Neural cell (in vitro differentiated cells): ENCODE measurements around the gene MATN3. TPM values are rescaled to one million over a fixed set of nuclear protein-coding genes. Genes with fewer than 3 reads are reported as not detected.

Source experiments
- H2AFZ ChIP-seq: fragments of 200-600, 300-800 bp; sonication (generic), shearing (Covaris generic); 2 replicates; pipeline ENCODE4 v1.6.0; 2014; ENCODE audit warnings: low read depth, mild to moderate bottlenecking, antibody characterized with exemption, low read length, moderate library complexity
- H3F3A ChIP-seq: fragments of 200-600 bp; shearing (Covaris generic); 2 replicates; pipeline ENCODE4 v1.6.1; 2016; ENCODE audit warnings: mild to moderate bottlenecking, moderate library complexity, mixed read lengths, antibody characterized with exemption, low read length; ENCODE audit not compliant: insufficient read depth, poor library complexity, severe bottlenecking
- H3K27ac ChIP-seq: fragments of 200-600, 300-800 bp; sonication (generic), shearing (Covaris generic); 2 replicates; pipeline ENCODE4 v1.5.1; 2014; ENCODE audit warnings: mild to moderate bottlenecking, low read length, moderate library complexity
- H3K27me3 ChIP-seq: fragments of 300-800, 200-600 bp; sonication (generic), shearing (Covaris generic); 2 replicates; pipeline ENCODE4 v1.6.0; 2014; ENCODE audit warnings: mild to moderate bottlenecking, low read depth, low read length, moderate library complexity; ENCODE audit not compliant: insufficient read depth
- H3K36me3 ChIP-seq: fragments of 300-800, 200-600 bp; sonication (generic), shearing (Covaris generic); 2 replicates; pipeline ENCODE4 v1.5.1; 2014; ENCODE audit warnings: mild to moderate bottlenecking, antibody characterized with exemption, low read length, moderate library complexity; ENCODE audit not compliant: insufficient read depth
- H3K4me2 ChIP-seq: fragments of 300-800, 200-600 bp; sonication (generic), shearing (Covaris generic); 2 replicates; pipeline ENCODE4 v1.6.0; 2014; ENCODE audit warnings: mild to moderate bottlenecking, low read length
- H3K4me3 ChIP-seq: fragments of 300-800, 200-600 bp; sonication (generic), shearing (Covaris generic); 2 replicates; pipeline ENCODE4 v1.5.1; 2014; ENCODE audit warnings: mild to moderate bottlenecking, low read length, moderate library complexity
- H3K79me2 ChIP-seq: fragments of 200-600 bp; shearing (Covaris generic); replicated peaks from 2 replicates; pipeline ENCODE4 v1.6.0; 2014; ENCODE audit warnings: mild to moderate bottlenecking, low read length, moderate library complexity; ENCODE audit not compliant: insufficient read depth
- H3K9ac ChIP-seq: fragments of 300-800, 200-600 bp; sonication (generic), shearing (Covaris generic); 2 replicates; pipeline ENCODE4 v1.6.1; 2016; ENCODE audit warnings: mild to moderate bottlenecking, low read length, mixed read lengths
- H3K9me2 ChIP-seq: fragments of 200-600 bp; shearing (Covaris generic); 2 replicates; pipeline ENCODE4 v1.6.1; 2016; ENCODE audit warnings: mild to moderate bottlenecking, low read length, mixed read lengths; ENCODE audit not compliant: insufficient read depth
- H3K9me3 ChIP-seq: fragments of 200-600, 300-800 bp; sonication (generic), shearing (Covaris generic); 2 replicates; pipeline ENCODE4 v1.6.1; 2016; ENCODE audit warnings: mild to moderate bottlenecking, mixed run types, low read length, moderate library complexity, mixed read lengths
- H4K20me1 ChIP-seq: fragments of 200-600 bp; shearing (Covaris generic); 2 replicates; pipeline ENCODE4 v1.6.1; 2016; ENCODE audit warnings: mild to moderate bottlenecking, mixed run types; ENCODE audit not compliant: insufficient read depth
- EP300 ChIP-seq: fragments of 450-650 bp; conservative IDR thresholded peaks from 2 replicates; pipeline ENCODE4 v1.6.1; 2014; ENCODE audit warnings: antibody characterized with exemption, mild to moderate bottlenecking, moderate library complexity; ENCODE audit not compliant: poor library complexity, severe bottlenecking
- EZH2 ChIP-seq: fragments of 200-600, 300-800 bp; shearing (Covaris generic), sonication (generic); IDR thresholded peaks from 2 replicates; pipeline ENCODE4 v1.6.1; 2014; ENCODE audit warnings: antibody characterized with exemption, low read length, borderline replicate concordance, mild to moderate bottlenecking; ENCODE audit not compliant: insufficient read depth, poor library complexity, severe bottlenecking
- MXI1 ChIP-seq: fragments of 450-650 bp; conservative IDR thresholded peaks from 2 replicates; pipeline ENCODE4 v1.6.1; 2014; ENCODE audit warnings: antibody characterized with exemption, mild to moderate bottlenecking; ENCODE audit not compliant: poor library complexity, severe bottlenecking
- POLR2AphosphoS5 ChIP-seq: IDR thresholded peaks from 2 replicates; pipeline ENCODE4 v1.6.1; 2012
- RAD21 ChIP-seq: fragments of 450-650 bp; conservative IDR thresholded peaks from 2 replicates; pipeline ENCODE4 v1.6.1; 2014; ENCODE audit warnings: antibody characterized with exemption, mild to moderate bottlenecking, moderate library complexity
- SMC3 ChIP-seq: fragments of 450-650 bp; conservative IDR thresholded peaks from 2 replicates; pipeline ENCODE4 v1.6.1; 2014; ENCODE audit warnings: antibody characterized with exemption, mild to moderate bottlenecking, moderate library complexity; ENCODE audit not compliant: poor library complexity
- TAF1 ChIP-seq: IDR thresholded peaks from 2 replicates; pipeline ENCODE4 v1.6.1; 2012; ENCODE audit warnings: low read depth
- polyA plus RNA-seq: library from polyadenylated mRNA; depleted of rRNA; stranded (reverse); fragments of >200 nt; gene quantifications from 2 replicates; pipeline ENCODE4 v1.2.3, GENCODE V29; 2014
- TF ChIP-seq, protein P1 (sequence below): fragments of 450-650 bp; IDR thresholded peaks from 2 replicates; pipeline ENCODE4 v1.5.1; 2014; ENCODE audit warnings: antibody characterized with exemption, mild to moderate bottlenecking, moderate library complexity; ENCODE audit not compliant: poor library complexity, severe bottlenecking
- TF ChIP-seq, protein P2 (sequence below): IDR thresholded peaks from 2 replicates; pipeline ENCODE4 v1.6.1; 2012; ENCODE audit warnings: borderline replicate concordance

MATN3 gene
- polyA plus RNA-seq, 1 donor from 2014 or later, result 0.90 TPM

DNA sequence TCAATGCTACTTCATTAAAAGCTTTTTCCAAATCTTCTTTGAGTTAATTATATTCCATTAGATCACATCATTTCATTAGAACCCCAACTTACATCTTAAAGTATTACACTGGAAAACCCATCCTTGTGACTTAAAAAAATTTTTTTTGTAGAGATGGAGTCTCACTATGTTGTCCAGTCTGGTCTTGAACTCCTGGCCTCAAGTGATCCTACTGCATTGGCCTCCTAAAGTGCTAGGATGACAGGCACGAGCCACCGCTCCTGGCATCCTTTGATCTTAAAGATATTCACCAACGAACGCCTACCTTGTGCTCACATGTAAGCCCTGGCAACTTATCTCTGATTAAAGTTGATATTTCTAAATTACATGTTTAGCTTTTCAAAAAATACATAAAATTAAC lies 32.3 kb upstream of the MATN3 start:
- TF ChIP-seq MXI1 (no peak), TAF1 (no peak), EP300 (no peak), POLR2AphosphoS5 (no peak), SMC3 (no peak), RAD21 (no peak), EZH2 (no peak)
- TF ChIP-seq, protein P1, sequence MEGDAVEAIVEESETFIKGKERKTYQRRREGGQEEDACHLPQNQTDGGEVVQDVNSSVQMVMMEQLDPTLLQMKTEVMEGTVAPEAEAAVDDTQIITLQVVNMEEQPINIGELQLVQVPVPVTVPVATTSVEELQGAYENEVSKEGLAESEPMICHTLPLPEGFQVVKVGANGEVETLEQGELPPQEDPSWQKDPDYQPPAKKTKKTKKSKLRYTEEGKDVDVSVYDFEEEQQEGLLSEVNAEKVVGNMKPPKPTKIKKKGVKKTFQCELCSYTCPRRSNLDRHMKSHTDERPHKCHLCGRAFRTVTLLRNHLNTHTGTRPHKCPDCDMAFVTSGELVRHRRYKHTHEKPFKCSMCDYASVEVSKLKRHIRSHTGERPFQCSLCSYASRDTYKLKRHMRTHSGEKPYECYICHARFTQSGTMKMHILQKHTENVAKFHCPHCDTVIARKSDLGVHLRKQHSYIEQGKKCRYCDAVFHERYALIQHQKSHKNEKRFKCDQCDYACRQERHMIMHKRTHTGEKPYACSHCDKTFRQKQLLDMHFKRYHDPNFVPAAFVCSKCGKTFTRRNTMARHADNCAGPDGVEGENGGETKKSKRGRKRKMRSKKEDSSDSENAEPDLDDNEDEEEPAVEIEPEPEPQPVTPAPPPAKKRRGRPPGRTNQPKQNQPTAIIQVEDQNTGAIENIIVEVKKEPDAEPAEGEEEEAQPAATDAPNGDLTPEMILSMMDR, result no peak
- TF ChIP-seq, protein P2, sequence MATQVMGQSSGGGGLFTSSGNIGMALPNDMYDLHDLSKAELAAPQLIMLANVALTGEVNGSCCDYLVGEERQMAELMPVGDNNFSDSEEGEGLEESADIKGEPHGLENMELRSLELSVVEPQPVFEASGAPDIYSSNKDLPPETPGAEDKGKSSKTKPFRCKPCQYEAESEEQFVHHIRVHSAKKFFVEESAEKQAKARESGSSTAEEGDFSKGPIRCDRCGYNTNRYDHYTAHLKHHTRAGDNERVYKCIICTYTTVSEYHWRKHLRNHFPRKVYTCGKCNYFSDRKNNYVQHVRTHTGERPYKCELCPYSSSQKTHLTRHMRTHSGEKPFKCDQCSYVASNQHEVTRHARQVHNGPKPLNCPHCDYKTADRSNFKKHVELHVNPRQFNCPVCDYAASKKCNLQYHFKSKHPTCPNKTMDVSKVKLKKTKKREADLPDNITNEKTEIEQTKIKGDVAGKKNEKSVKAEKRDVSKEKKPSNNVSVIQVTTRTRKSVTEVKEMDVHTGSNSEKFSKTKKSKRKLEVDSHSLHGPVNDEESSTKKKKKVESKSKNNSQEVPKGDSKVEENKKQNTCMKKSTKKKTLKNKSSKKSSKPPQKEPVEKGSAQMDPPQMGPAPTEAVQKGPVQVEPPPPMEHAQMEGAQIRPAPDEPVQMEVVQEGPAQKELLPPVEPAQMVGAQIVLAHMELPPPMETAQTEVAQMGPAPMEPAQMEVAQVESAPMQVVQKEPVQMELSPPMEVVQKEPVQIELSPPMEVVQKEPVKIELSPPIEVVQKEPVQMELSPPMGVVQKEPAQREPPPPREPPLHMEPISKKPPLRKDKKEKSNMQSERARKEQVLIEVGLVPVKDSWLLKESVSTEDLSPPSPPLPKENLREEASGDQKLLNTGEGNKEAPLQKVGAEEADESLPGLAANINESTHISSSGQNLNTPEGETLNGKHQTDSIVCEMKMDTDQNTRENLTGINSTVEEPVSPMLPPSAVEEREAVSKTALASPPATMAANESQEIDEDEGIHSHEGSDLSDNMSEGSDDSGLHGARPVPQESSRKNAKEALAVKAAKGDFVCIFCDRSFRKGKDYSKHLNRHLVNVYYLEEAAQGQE, result no peak
- no peaks in the 10 kb centered on the region for H3F3A ChIP-seq
- no peaks in the 10 kb centered on the region for H3K36me3 ChIP-seq
- no peaks in the 10 kb centered on the region for H4K20me1 ChIP-seq
- peaks cover 76% of the 10 kb centered on the region for H3K79me2 ChIP-seq
- no peaks in the 10 kb centered on the region for H3K27me3 ChIP-seq
- H3K27ac ChIP-seq, result no peak overlapping the region
- H3K9me2 ChIP-seq, result no peaks in the 10 kb centered on the region
- no peak overlapping the region for H3K4me2 ChIP-seq
- H3K4me3 ChIP-seq, result no peak overlapping the region
- no peaks in the 10 kb centered on the region for H3K9me3 ChIP-seq
- H3K9ac ChIP-seq, result no peak overlapping the region
- H2AFZ ChIP-seq, result no peak overlapping the region

DNA sequence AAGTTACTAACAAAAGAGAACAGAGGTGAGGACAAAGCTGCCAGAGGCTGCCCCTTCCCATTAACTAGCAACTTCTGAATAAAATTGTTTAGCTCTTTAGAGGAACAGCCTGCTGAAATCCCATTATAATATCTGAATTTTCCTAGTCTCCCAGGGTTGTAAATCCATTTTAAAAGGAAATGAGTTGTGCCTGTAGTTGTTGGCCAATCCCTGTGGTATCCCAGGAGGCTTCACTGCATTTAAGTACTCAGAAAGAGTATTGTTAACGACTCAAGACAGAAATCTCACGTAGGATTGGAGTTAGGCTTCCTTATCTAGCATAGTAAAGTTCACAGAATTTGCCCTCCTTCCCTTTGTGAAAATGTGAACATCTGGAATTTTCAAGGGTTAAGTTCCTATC lies 30.1 kb upstream of the MATN3 start:
- Histone ChIP-seq H3K79me2 (peaks cover 53% of the 10 kb centered on the region), H3K4me2 (no peak overlapping the region), H4K20me1 (no peaks in the 10 kb centered on the region)

More for the DNA sequence above, 30.1 kb upstream of the MATN3 start:
- TF ChIP-seq, protein P1, result no peak
- no peak for TF ChIP-seq MXI1
- TF ChIP-seq SMC3, result no peak
- no peak for TF ChIP-seq EP300
- no peak for TF ChIP-seq TAF1
- TF ChIP-seq, protein P2, result no peak
- TF ChIP-seq POLR2AphosphoS5, result no peak
- no peak for TF ChIP-seq RAD21
- Histone ChIP-seq H3K36me3 (no peaks in the 10 kb centered on the region), H2AFZ (no peak overlapping the region), H3K9me2 (no peaks in the 10 kb centered on the region), H3F3A (no peaks in the 10 kb centered on the region), H3K27ac (no peak overlapping the region), H3K4me3 (no peak overlapping the region), H3K27me3 (no peaks in the 10 kb centered on the region), H3K9me3 (no peaks in the 10 kb centered on the region), H3K9ac (no peak overlapping the region)
